ENCODE data around the gene MACROD2. TPM values are rescaled to one million over a fixed set of nuclear protein-coding genes. Genes with fewer than 3 reads are reported as not detected.

The MACROD2 gene
- polyA plus RNA-seq, 1 experiment = 0.47 TPM

DNA sequence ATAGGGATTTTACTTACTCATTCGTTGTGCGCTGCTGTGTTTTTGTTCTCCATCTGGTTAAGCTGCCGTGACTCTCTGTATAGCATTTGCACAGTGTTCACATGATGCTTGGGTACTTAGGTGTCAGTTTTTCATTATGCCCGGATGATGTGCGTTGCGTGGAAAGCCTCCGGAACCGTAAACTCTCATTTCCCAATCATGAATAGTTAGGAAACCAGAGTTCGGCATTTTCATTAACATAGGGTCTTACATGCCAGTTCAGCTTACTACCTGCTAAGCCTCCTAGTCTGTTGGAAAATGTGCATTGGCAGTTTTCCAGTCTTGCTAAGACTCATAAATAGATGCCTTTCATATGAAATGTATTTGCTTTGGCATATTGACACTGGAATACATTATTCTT, 825.5 kb downstream of the MACROD2 start:
- no peak for DNase-seq (ENCODE audit: low read depth)
- CTCF ChIA-PET = no interaction called here
- TF ChIP-seq, protein P1, sequence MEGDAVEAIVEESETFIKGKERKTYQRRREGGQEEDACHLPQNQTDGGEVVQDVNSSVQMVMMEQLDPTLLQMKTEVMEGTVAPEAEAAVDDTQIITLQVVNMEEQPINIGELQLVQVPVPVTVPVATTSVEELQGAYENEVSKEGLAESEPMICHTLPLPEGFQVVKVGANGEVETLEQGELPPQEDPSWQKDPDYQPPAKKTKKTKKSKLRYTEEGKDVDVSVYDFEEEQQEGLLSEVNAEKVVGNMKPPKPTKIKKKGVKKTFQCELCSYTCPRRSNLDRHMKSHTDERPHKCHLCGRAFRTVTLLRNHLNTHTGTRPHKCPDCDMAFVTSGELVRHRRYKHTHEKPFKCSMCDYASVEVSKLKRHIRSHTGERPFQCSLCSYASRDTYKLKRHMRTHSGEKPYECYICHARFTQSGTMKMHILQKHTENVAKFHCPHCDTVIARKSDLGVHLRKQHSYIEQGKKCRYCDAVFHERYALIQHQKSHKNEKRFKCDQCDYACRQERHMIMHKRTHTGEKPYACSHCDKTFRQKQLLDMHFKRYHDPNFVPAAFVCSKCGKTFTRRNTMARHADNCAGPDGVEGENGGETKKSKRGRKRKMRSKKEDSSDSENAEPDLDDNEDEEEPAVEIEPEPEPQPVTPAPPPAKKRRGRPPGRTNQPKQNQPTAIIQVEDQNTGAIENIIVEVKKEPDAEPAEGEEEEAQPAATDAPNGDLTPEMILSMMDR (IDR thresholded peaks at IDR 0.05; ENCODE audit: insufficient read depth, low read depth, low read length) = no peak
- POLR2A ChIA-PET = no interaction called here
- no peaks in the 10 kb centered on the region for H3K36me3 ChIP-seq (ENCODE audit: control insufficient read depth, insufficient read depth, low read length)
- no peaks in the 10 kb centered on the region for H3K27me3 ChIP-seq (ENCODE audit: control insufficient read depth, insufficient read depth, low read length)
- no peak overlapping the region for H3K4me3 ChIP-seq (ENCODE audit: low read depth, low read length)

DNA sequence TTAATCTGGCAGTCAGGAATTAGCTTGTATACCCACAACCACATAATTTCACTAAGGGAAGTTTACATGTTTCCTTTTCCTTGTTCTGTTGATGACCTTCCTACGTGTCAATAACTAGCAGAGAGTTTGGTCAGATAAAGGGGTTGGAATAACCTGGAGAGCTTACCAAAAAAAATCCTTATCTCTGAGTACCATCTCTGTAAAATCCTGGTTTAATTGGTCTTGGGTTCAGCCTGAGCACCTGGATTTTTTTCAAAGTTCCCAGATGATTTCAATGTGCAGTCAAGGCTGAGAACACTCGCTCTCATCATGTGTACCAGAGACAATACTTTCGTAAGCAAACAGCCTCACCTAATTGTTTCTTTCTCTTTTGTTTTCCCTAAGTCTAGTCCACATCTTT, 825.9 kb downstream of the MACROD2 start:
- CTCF ChIA-PET = no interaction called here
- POLR2A ChIA-PET = no interaction called here

DNA sequence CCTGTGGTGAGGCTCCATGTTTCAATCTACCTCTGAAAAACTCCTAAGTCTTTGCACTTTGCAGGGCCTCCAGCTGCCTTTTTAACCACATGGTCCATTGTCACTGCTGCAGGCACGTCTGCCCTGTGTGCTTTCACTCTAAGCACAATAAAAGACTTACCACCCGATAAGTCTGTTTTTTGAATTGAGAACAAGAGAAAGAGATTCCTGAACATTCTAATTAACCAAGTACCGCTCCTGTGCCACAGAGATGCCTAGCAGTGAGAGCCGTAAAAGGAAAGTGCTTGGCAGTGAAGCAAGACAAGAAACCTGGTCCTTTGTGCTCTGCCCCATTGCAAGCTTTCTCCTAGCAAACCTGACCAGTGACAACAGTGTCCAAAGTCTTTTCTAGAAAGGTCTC, 829.7 kb downstream of the MACROD2 start:
- POLR2A ChIA-PET = no interaction called here
- no peaks in the 10 kb centered on the region for H3K27me3 ChIP-seq (ENCODE audit: control insufficient read depth, insufficient read depth, low read length)
- no peak for DNase-seq (ENCODE audit: low read depth)
- CTCF ChIA-PET = interaction anchor here (1.2 kb wide), 1 partner anchor 14 kb away, joined by 3 read pairs; no protein-coding TSS in a partner anchor
- no peak overlapping the region for H3K4me3 ChIP-seq (ENCODE audit: low read depth, low read length)
- H3K36me3 ChIP-seq (ENCODE audit: control insufficient read depth, insufficient read depth, low read length) = no peaks in the 10 kb centered on the region
- TF ChIP-seq, protein P1 (IDR thresholded peaks at IDR 0.05; ENCODE audit: insufficient read depth, low read depth, low read length) = no peak

More for the DNA sequence above, 825.9 kb downstream of the MACROD2 start:
- DNase-seq (ENCODE audit: low read depth) = no peak
- Histone ChIP-seq H3K27me3 (ENCODE audit: control insufficient read depth, insufficient read depth, low read length) (no peaks in the 10 kb centered on the region), H3K4me3 (ENCODE audit: low read depth, low read length) (no peak overlapping the region), H3K36me3 (ENCODE audit: control insufficient read depth, insufficient read depth, low read length) (no peaks in the 10 kb centered on the region)
- TF ChIP-seq, protein P1 (IDR thresholded peaks at IDR 0.05; ENCODE audit: insufficient read depth, low read depth, low read length) = no peak

DNA sequence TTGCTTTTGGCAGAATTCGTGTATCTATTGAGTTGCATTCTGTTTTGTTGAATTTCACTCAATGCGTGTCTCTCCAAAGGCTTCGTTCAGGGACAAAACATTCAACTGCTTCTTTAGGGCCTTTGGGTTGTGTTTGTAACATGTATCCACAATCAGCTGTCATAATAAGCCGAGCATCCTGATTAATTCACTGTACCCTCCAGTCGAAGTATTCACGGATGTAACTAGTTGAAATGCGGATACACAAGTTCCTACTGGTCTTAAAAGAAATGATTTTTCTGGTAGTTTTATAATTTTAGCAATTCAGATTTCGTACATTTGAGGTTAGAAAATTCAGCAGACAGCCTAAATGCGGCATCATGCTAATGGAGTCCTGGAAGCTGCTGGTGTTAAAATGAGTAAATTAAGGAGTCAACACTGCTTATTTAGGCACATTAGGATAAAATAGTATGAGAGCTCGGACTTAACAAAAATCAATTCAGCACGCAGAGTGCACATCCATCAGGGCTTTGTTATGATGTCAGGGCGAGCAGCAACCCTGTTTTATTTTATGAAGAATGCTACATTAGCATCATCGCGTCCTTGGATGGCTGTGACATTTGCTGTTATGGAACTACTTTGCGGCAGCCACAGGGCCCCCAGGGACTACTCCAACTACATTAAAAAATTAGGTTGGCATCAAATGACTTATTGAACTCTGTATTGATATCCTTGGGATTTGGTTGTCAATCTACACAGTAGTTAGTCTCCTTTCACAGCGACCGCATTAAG, 831.4 kb downstream of the MACROD2 start:
- Histone ChIP-seq H3K4me3 (ENCODE audit: low read depth, low read length) (no peak overlapping the region), H3K27me3 (ENCODE audit: control insufficient read depth, insufficient read depth, low read length) (no peaks in the 10 kb centered on the region), H3K36me3 (ENCODE audit: control insufficient read depth, insufficient read depth, low read length) (no peaks in the 10 kb centered on the region)
- no peak for DNase-seq (ENCODE audit: low read depth)
- TF ChIP-seq, protein P1 (IDR thresholded peaks at IDR 0.05; ENCODE audit: insufficient read depth, low read depth, low read length) = no peak
- ChIA-PET CTCF (no interaction called here), POLR2A (no interaction called here)

DNA sequence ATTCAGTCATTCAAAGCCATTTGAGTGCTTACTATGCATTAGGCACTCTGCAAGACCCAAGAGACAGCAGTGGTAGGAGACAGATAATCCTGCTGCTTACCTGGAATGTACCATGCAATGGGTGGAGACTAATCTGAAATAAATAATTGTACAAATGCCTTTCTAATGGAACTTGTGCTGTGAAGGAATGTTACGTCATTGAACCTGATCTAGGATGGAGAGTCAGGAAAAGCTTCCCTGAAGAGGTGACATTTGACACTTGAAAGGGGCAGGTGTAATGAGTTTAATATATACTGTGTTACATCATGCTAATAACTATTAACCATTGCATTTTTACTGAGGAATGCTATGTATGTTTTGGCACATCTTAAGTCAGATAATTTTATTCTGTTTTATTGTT, 833.1 kb downstream of the MACROD2 start:
- TF ChIP-seq, protein P1 (IDR thresholded peaks at IDR 0.05; ENCODE audit: insufficient read depth, low read depth, low read length) = no peak
- POLR2A ChIA-PET = no interaction called here
- H3K36me3 ChIP-seq (ENCODE audit: control insufficient read depth, insufficient read depth, low read length) = no peaks in the 10 kb centered on the region
- CTCF ChIA-PET = no interaction called here
- no peak for DNase-seq (ENCODE audit: low read depth)
- no peak overlapping the region for H3K4me3 ChIP-seq (ENCODE audit: low read depth, low read length)
- H3K27me3 ChIP-seq (ENCODE audit: control insufficient read depth, insufficient read depth, low read length) = no peaks in the 10 kb centered on the region

All from BJ (cell line).